K562 treated with DMSO at 1 percent for 4 hours (cell line): ENCODE data around the gene ZNF560. TPM values are rescaled to one million over a fixed set of nuclear protein-coding genes. Genes with fewer than 3 reads are reported as not detected.

ENCODE experiments used
- total RNA-seq: library from RNA; unstranded; fragments of 300-600 nt; gene quantifications from 2 replicates; pipeline ENCODE4 v1.2.3, GENCODE V29; 2022; ENCODE audit not compliant: insufficient read depth

The ZNF560 gene
- 0.29 TPM in 1 of 2 replicates, not detected in the other for total RNA-seq

GRCh38 chr19:9498183-9498902 lies at the start of gene ZNF560:
ZNF560 (minus strand) TSS chr19:9498616; CDS start chr19:9475313, 23,303 bp downstream.

GRCh38 chr19:9538183-9539058 lies 40.0 kb upstream of the ZNF560 start, which contains the start of gene ZNF426:
ZNF426 (minus strand) TSS chr19:9538645; CDS start chr19:9536232, 2,413 bp downstream.

GRCh38 chr19:9435279-9436268 lies 62.8 kb downstream of the ZNF560 start, which contains the start of gene ZNF266:
ZNF266 (minus strand) TSS chr19:9435573; CDS start chr19:9420089, 15,484 bp downstream.

Other genes starting within 250 kb of the ZNF560 start
- gene OR7E24, start 247.7 kb downstream of the ZNF560 start, total RNA-seq: not detected in 2 replicates
- 0.98 and 3.8 TPM in 2 replicates for gene ZNF699, start 188.8 kb downstream of the ZNF560 start, total RNA-seq
- gene ZNF559, start 174.4 kb downstream of the ZNF560 start, total RNA-seq: 8.3 and 8.8 TPM in 2 replicates
- gene ZNF177, start 135.6 kb downstream of the ZNF560 start, total RNA-seq: 0.97 and 1.9 TPM in 2 replicates
- 19.7 and 28.7 TPM in 2 replicates for gene ZNF266, start 63.0 kb downstream of the ZNF560 start, total RNA-seq
- 4.2 and 6.9 TPM in 2 replicates for gene ZNF426, start 40.0 kb upstream of the ZNF560 start, total RNA-seq
- gene ZNF121, start 85.9 kb upstream of the ZNF560 start, total RNA-seq: 6.4 TPM in 2 replicates
- 12.5 and 46.2 TPM in 2 replicates for gene ZNF561, start 122.6 kb upstream of the ZNF560 start, total RNA-seq
- 7.7 and 9.1 TPM in 2 replicates for gene ZNF562, start 176.5 kb upstream of the ZNF560 start, total RNA-seq